ENCODE data around the gene TSR3.

DNA sequence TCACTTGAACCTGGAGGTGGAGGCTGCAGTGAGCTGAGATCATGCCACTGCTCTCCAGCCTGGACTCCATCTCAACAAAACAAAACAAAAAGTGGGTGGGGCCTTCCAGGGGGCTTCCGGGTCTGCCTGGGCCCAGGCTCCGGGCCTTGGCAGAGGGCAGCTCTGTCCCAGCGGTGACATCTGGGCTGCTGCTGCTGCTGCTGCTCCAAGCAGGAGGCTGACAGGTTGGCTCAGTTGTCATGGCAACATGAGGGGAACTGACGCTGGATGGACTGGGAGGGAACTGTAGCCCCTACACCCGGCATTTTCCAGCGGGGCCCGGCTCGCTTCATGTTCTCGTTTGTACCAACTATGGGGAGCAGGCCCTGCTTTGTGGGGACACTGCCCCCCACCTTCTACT, 14.2 kb downstream of the TSR3 start:
- TF ChIP-seq, protein P1, sequence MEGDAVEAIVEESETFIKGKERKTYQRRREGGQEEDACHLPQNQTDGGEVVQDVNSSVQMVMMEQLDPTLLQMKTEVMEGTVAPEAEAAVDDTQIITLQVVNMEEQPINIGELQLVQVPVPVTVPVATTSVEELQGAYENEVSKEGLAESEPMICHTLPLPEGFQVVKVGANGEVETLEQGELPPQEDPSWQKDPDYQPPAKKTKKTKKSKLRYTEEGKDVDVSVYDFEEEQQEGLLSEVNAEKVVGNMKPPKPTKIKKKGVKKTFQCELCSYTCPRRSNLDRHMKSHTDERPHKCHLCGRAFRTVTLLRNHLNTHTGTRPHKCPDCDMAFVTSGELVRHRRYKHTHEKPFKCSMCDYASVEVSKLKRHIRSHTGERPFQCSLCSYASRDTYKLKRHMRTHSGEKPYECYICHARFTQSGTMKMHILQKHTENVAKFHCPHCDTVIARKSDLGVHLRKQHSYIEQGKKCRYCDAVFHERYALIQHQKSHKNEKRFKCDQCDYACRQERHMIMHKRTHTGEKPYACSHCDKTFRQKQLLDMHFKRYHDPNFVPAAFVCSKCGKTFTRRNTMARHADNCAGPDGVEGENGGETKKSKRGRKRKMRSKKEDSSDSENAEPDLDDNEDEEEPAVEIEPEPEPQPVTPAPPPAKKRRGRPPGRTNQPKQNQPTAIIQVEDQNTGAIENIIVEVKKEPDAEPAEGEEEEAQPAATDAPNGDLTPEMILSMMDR (IDR thresholded peaks at IDR 0.05), result no peak
- TF ChIP-seq POLR2A (IDR thresholded peaks at IDR 0.05), result no peak
